Pancreas (tissue), 10 donors: Measurements from ENCODE around the gene PARP1. TPM values are rescaled to one million over a fixed set of nuclear protein-coding genes. Genes with fewer than 3 reads are reported as not detected.

Source experiments
- ATAC-seq, 4 donors: fragments of 200-7000 bp; cut with Tn5 transposase; one replicate each; pipeline versions ENCODE4 v1.8.0 to v1.9.1; 2020; ENCODE audit warnings: mild to moderate bottlenecking in 4 of 4, moderate library complexity in 4 of 4
- DNase-seq, 6 donors: peaks; one replicate each; pipeline ENCODE4 v3.0.0-alpha.2; 2020
- FAIRE-seq: peaks from 2 replicates; lab custom pipeline; 2012; peaks lifted over from hg19 to GRCh38; lab: Jason Lieb, UNC
- H3K27ac ChIP-seq, 4 donors: fragments of 200-600 bp; sonication (generic); 1 replicate in 3 of 4; 2 replicates in 1 of 4; pipeline versions ENCODE4 v1.5.0 to v1.8.0; 2020
- H3K27me3 ChIP-seq, 4 donors: fragments of 200-600 bp; one replicate each; pipeline ENCODE4 v1.8.0; 2021
- H3K36me3 ChIP-seq, 3 donors: fragments of 200-600 bp; sonication (generic) in 1 of 3; one replicate each; pipeline versions ENCODE4 v1.5.0 to v1.8.0; 2020 to 2021
- H3K4me1 ChIP-seq, 3 donors: fragments of 200-600 bp; one replicate each; pipeline ENCODE4 v1.8.0; 2021
- H3K4me3 ChIP-seq, 4 donors: fragments of 200-600 bp; sonication (generic) in 2 of 4; one replicate each; pipeline versions ENCODE4 v1.5.0 to v1.8.0; 2020 to 2021
- H3K9me3 ChIP-seq, 4 donors: fragments of 200-600 bp; one replicate each; pipeline ENCODE4 v1.8.0; 2021
- WGBS, 2 donors: extraction: QIAGEN DNeasy Blood & Tissue Kit; methylation state at CpG; one replicate each; pipeline ENCODE4 v1.1.7; 2013; 5-methylcytosine and 5-hydroxymethylcytosine counted together
- intact Hi-C, 3 donors: fragments of 100-400 bp; cut with DNase I; formaldehyde crosslinking; loops; one replicate each; pipeline versions ENCODE4 v1.11.1 to v1.14.2; 2022
- polyA plus RNA-seq, 2 donors: library from polyadenylated mRNA; stranded (reverse); fragments of 200-250 nt; gene quantifications; one replicate each; pipeline ENCODE4 v1.2.3, GENCODE V29; 2013
- total RNA-seq, 6 donors: library from RNA; stranded (reverse); fragmentation: NEBNext Ultra II Directional in 4 of 6; extraction: Animal tissue kit (Norgen Biotek cat#: 25700) in 4 of 6; gene quantifications; one replicate each; pipeline versions ENCODE4 v1.2.1 to v1.2.4, GENCODE V29; 2021 to 2023
- TF ChIP-seq, protein P1 (sequence below), 4 donors: fragments of 200-600 bp; sonication (generic) in 3 of 4; IDR thresholded peaks; one replicate each; pipeline versions ENCODE4 v1.5.0 to v1.8.0; 2021; ENCODE audit warnings: antibody characterized with exemption in 4 of 4
- donor health status: healthy with polysubstance abuse.
- donor health status: DM: no; HTN: no; CAD: no; lungs with moderate emphysema.
- donor health status: DM: no; HTN: no; CAD: no.
- donor health status: control.
- donor health status: control.
- donor health status: Bipolar disorder and iron deficiency.
- donor health status: DM: yes; HTN: yes; CAD: no.
- donor health status: DM: no; HTN: no; CAD: no.
- donor health status: DM: no; HTN: no; CAD: no.
- donor health status: DM: yes; HTN: yes; CAD: no.

PARP1 gene
- total and polyA plus RNA-seq, 8 donors: 16.8 to 69.4 (median 49.6) TPM

DNA sequence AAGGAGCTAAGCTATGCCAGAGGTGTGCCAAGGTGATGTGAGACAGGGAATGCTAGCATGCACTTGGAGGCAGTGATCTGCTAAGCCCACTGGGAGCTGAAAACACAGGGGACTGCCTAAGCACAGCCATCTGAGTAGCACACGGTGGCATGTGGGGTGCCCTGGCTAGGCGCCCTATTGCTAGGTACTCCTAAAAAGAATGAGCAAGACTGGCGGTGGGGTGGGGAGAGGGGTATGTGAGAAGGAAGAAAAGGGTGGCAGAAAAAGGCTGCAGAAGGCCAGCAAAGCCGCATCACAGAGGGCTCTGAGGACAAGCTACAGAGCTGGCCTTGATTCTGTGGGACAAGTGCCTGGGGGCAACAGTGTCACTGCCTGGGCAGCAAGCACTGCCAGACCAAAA lies 23.9 kb downstream of the PARP1 start:
- peaks cover 7 to 99% (median 70%) of the 10 kb centered on the region in 3 donors for H3K36me3 ChIP-seq
- WGBS, 2 donors: 84 to 91% methylated on average over 4 of the region's 4 CpGs
- H3K27ac ChIP-seq: no peak overlapping the region
- no peaks in the 10 kb centered on the region for H3K9me3 ChIP-seq
- no peaks in the 10 kb centered on the region for H3K4me1 ChIP-seq
- ATAC-seq: no peak
- no peak for DNase-seq
- no peak overlapping the region for H3K4me3 ChIP-seq
- H3K27me3 ChIP-seq: no peaks in the 10 kb centered on the region
- intact Hi-C loops: no loop called here
- TF ChIP-seq, protein P1, sequence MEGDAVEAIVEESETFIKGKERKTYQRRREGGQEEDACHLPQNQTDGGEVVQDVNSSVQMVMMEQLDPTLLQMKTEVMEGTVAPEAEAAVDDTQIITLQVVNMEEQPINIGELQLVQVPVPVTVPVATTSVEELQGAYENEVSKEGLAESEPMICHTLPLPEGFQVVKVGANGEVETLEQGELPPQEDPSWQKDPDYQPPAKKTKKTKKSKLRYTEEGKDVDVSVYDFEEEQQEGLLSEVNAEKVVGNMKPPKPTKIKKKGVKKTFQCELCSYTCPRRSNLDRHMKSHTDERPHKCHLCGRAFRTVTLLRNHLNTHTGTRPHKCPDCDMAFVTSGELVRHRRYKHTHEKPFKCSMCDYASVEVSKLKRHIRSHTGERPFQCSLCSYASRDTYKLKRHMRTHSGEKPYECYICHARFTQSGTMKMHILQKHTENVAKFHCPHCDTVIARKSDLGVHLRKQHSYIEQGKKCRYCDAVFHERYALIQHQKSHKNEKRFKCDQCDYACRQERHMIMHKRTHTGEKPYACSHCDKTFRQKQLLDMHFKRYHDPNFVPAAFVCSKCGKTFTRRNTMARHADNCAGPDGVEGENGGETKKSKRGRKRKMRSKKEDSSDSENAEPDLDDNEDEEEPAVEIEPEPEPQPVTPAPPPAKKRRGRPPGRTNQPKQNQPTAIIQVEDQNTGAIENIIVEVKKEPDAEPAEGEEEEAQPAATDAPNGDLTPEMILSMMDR (IDR thresholded peaks at IDR 0.05): no peak
- no peak for FAIRE-seq

DNA sequence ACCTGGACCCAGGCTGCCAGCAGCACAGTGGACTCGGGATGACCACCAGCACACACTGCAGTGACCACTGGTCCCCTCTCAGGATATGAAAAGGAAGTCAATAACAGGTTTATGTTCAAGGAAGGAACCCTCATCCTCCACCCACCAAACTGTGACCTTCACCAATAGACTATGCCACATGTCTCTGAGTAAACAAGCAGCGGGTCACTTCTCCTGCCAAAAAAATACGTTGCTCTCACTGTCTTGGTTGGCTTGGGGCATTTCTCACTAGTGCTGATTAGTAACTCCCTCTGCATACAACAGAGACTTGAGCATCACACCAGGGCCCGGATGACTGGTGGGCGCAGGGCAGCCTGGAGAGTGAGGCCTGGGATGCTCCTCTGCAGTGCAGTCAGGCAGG lies 25.9 kb downstream of the PARP1 start:
- intact Hi-C loops: no loop called here
- WGBS, 2 donors: 74 to 76% methylated on average over 5 of the region's 5 CpGs
- TF ChIP-seq, protein P1 (IDR thresholded peaks at IDR 0.05): no peak
- Histone ChIP-seq H3K4me3 (no peak overlapping the region), H3K27ac (no peak overlapping the region), H3K9me3 (no peaks in the 10 kb centered on the region), H3K36me3 (peaks cover 16 to 96% (median 80%) of the 10 kb centered on the region in 3 donors), H3K4me1 (no peaks in the 10 kb centered on the region), H3K27me3 (no peaks in the 10 kb centered on the region)
- ATAC-seq (no peak), DNase-seq (no peak), FAIRE-seq (no peak)

DNA sequence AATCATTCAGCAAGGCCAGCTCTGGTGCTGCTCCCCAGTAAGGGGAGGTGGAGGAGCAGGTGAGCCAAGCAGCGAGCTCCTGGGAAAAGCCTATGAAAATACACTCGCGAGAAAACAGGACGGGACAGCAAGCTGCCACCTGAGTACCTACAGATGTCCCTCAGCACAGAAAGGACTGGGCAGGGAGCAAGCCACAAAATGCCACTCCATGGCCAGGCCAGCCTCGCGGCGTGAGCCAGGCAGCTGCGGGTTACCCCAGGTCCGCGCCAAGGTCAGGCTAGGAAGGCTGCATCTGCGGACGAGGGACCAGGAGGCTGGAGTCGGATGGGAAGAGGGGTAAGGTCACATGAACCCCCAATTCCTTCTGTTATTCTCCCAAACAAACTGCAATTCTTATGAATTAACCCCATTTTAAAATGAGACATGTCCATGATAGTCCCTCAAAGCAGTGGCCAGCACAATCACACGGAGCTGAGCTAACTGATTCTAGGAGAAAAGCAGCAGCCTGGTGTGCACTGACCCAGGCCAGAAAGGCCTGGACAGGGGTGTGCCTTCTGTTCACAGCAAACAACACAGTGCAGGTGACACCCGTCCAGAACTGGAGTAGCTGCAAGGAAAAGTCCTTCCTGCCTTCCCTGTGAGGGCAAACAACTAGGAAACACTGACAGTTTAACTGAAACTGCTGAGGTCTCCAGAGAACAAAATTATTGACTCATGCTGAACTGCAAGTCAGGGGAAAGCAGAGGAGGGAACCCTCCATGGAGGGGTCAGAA lies 26.5 kb downstream of the PARP1 start:
- no peak for ATAC-seq
- intact Hi-C loops: no loop called here

DNA sequence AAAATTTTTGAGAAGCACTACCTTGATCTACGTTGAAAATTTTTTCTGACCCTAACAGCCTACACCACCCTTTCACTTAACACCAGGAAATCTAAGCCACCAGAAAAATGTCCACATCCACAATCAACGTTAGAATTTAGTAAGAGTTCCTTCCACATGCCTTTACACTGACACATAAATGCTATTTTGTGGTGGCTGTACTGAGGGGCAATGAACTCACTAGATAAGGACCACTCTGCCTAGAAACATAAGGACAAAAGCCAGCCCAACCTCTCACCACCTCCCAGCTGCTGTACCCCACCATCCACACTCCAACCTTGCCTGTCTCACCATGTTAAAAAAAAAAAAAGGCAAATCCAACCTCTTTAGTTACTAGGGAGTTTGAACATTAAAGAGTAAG lies 29.8 kb downstream of the PARP1 start:
- DNase-seq (no peak), ATAC-seq (no peak), FAIRE-seq (no peak)
- Histone ChIP-seq H3K36me3 (peaks cover 10 to 96% (median 77%) of the 10 kb centered on the region in 3 donors), H3K4me3 (no peak overlapping the region), H3K27me3 (no peaks in the 10 kb centered on the region), H3K4me1 (no peaks in the 10 kb centered on the region), H3K9me3 (no peaks in the 10 kb centered on the region), H3K27ac (no peak overlapping the region)
- intact Hi-C loops: no loop called here
- whole genome bisulfite sequencing, 2 donors: 82 to 84% methylated on average over 2 of the region's 2 CpGs
- TF ChIP-seq, protein P1 (IDR thresholded peaks at IDR 0.05): no peak

More for the DNA sequence above, 26.5 kb downstream of the PARP1 start:
- FAIRE-seq: no peak
- Histone ChIP-seq H3K4me3 (no peak overlapping the region), H3K27me3 (no peaks in the 10 kb centered on the region), H3K27ac (no peak overlapping the region), H3K9me3 (no peaks in the 10 kb centered on the region), H3K36me3 (peaks cover 17 to 96% (median 82%) of the 10 kb centered on the region in 3 donors), H3K4me1 (no peaks in the 10 kb centered on the region)
- WGBS, 2 donors: 84 to 88% methylated on average over 15 of the region's 15 CpGs
- no peak for DNase-seq
- TF ChIP-seq, protein P1 (IDR thresholded peaks at IDR 0.05): no peak

DNA sequence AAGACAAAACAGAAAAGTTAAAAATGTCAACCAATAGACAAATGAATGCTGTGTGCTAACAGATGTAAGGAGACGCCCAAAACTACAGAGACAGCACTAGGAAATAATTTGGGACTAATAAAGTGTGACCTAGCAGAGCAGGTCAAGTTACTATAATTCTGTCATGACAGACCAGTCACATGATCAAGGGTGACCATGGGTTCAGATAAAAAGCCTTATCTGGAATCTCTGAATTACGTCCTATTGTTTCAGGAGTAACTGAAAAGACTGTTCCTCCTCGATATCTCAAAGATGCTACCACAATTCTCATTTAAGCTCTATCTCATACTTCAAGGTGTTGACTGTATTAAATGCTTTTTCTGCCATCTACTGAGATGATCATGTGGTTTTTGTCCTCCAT lies 31.6 kb downstream of the PARP1 start:
- Histone ChIP-seq H3K36me3 (peaks cover 10 to 90% (median 64%) of the 10 kb centered on the region in 3 donors), H3K27me3 (no peaks in the 10 kb centered on the region), H3K9me3 (no peaks in the 10 kb centered on the region), H3K4me3 (no peak overlapping the region), H3K4me1 (no peaks in the 10 kb centered on the region), H3K27ac (no peak overlapping the region)
- DNase-seq (no peak), ATAC-seq (no peak), FAIRE-seq (no peak)
- intact Hi-C loops: no loop called here
- WGBS, 2 donors: 73 to 79% methylated on average over 3 of the region's 3 CpGs
- TF ChIP-seq, protein P1 (IDR thresholded peaks at IDR 0.05): no peak
